ENCODE results near the gene SREBF1.

The SREBF1 gene

DNA sequence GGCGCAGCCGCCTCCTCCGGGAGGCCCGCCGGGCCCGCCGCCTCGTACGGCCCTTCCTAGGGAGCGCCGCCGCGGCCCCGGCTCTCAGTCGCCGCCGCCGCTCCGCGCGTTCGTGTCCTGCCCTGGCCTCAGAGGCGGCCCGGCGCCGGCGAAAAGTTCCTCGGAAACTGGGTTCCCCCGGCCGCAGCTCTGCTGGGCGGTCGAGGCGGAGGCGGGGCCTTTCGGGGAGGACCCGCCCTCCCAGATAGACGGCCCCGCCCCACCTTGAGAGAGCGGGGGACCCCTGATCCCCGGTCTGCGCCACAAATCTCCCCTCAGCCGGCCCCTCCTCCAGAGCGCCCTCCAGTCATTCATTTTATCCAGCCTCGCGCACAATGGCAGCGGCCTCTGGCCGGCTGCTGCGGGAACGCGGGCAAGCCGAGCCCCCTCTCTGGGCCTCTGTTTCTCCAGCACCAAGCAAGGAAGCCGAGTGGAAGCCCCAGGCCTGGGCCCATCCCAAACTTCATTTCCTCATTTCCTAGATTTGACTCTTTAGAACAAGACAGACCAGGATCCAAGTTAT, at the start of gene SREBF1:
TSS of gene SREBF1 (minus strand) at position 169 of the 562 bp plus-strand sequence. CDS start 169 bp downstream, outside the sequence.
- peak in 28 of 56 donors; percentile 28 to 74 (median 54) for DNase-seq

DNA sequence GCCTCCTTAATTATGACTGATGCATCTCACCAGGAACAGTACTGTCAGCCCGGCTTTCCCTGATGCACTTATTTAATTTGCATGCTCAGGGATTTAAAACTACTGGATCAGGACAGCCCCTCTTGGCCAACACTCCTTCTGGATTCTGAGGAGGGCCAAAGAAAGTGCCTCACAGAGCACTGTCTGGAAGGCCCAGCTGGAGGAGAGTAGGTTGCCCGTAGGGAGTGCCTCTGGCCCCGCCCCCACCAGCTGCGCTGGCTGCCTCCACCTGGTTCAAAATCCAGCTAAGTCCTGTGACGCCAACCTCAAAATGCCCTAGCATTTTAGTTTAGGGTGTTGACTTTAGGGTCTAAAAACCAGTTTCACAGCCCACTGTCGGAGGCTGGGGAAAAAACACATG, 49.4 kb upstream of the SREBF1 start:
- DNase-seq = no peak

DNA sequence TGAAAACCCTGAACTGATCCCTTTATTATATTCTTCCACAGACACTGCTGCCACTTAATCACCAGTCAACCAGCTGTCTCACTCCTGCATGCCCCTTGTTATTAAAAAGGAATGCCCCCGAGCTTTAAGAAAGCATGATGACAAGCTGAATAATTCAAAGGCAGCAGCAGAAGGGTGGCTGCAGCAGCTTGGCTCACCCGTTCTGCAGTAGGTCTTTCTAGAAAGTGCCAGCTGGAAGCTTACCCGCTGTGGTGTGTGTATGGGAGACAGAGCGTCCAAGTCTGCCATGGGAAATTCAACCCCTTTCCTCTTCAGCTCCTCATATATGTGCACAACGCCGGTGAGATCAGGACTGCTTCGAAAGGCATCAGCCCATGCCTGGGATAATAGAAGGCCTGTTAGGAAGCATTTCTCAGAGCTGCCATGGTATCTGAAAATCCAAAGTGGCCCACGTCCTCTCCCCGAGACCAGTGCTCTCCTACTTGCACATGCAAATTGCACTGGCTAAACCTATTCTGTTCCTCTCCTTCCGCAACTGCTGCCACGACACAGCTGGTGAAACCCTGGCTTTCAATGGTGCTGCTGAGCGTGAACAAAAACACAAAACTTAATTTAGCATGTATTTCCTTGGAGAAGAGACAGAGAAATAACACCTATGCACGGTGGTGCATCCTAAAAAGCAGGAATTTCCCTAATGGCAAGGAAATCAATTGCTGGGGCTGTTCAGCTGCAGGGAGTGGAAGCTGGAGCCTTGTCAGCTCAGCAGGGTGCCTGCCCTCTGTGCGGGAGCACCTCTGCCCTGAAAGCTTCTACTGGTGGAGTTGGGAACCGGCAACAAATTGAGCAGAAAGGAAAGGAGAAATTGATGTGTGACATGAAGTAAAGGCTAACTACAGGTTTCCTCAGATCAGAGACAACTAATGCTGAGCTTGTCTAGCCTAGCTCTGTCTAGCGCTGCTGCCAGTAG, 47.9 kb upstream of the SREBF1 start:
- DNase-seq = peak in 13 of 56 donors; percentile 14 to 51 (median 28)

DNA sequence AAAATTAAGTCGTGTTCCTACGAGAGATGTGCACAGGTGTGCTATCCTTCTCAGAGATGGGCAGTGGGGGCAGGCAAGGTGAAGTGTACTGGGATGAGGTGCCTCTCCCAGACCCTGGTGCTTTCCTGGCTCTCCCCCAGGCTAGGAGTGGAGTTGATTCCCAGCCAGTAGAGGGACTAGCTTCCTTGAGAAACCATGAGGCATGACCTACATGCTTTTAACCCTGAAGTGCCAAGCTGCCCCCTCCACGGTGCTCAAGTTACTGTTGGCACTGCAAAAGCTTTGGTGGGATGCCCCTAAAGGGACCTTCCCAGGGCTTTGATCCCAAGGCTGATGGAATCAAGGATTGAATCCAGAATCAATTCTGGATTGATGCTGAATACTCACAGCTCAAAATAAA, 47.0 kb upstream of the SREBF1 start:
- DNase-seq = no peak

DNA sequence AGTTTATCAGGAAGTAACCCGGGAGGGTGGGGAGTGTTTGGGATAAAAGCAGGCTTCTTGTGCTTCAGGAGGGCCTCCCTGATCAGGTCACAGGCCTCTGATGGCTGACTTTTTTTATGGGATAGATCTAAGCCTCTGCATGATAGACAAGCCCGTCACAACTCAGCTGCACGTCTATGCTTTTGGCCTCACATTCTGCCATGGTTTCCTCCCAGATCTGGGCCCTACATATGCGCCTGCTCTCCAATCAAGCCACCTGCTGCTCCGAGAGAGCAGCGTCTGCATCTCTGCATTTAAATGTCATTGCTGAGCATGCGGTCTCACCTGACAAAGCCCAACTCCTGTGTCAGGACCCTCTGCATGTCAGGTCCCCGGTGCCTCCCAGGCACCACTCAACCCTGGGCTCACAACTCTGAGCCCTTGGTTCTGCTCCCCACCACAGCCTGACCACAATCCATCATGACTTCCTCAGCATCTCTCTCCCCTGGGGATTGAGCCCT, 45.3 kb upstream of the SREBF1 start:
- no peak for DNase-seq

DNA sequence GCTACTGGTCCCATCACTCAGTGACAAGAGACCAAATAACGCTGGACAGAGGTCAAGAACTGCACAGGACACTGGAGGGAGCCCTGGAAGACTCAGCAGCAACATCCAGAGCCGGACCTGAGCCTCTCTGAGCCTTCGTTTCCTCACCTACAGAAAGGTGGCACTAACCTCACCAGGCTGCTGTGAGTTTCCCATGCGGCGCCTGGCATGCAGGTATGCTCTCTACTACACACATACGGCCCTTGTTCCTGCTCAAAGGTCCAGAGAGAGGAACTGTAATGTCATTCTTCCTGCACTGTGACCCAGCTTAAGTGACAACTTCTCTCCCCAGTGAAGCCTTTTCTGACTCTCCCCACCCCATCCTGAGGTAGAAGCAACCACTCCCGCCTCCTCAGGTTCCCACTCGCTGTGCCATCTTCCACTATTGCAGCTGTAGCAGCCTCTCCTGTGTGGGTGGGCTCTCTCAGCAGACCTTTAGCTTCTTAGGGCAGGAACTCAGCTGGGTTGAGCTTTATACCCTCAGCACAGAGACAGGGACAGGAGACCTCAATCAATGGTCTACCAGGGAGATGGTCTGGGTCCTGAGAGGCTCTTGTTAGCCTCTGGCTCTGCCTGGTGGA, 43.9 kb upstream of the SREBF1 start:
- DNase-seq = no peak

DNA sequence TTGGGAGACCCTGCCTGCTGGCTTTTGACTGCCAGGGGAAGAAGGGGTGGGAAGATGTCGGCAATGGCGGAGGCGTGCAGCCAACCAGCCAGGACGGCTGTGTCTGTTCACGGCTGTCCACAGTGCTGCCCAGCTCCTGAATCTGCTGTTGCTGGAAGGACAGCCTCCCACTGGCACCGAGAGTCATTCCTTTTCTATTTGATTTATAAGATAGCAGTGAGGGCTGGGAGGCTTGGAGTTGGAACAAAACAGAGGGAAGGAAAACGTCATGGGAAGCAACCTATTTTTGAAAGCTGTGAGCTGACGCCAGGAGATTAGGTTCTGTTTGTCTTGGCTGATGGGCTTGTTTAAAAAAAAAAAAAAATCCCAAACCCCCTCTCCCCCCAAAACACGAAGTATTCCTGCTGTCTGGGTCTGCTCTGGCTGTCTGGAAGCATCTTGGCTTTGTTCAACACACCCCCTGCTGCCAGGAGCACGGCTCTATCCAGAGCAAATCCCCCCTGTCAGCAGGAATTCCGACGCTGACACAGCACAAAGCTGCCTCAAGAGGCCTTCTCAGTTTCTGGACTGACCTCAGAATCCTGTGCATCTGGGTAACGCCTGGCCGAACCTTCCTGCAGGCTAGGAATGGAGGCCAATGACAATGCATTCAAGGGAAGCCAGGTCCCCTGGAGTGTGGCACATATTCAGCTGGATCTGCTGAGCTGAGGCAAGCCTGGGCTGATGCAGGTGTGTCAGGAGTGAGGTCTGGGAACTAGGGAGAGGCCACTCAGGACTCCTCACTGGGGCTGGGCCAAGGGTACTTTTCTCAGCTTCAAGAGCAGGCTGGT, 41.0 kb upstream of the SREBF1 start:
- peak in 22 of 56 donors; percentile 12 to 51 (median 34) for DNase-seq

DNA sequence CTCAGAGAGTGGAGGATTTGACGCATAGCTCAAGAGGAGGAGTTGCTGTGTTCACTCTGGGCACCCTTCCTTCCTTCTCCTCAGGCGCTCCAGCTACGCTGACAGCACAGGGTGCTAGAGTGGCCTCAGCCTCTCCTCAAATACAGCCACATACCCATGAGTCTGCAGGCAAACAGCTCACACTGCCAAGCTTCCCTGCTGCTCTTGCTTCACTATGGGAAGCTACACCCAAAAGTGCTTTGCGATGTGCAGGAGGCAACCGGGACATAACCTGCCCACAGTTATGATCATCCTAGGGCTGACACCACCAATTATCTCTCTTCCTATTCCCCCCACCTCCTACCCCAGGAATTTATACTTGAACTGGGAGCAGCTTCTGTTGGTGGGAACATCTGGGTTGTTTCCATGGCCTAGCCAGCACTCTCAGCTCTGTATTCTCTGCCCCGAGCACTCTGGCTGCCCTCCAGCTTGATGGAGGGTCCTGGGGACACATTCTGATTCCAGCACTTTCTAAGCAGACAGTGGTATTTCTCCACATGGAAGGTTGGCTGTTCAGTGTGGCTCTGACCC, 40.3 kb upstream of the SREBF1 start:
- no peak for DNase-seq

DNA sequence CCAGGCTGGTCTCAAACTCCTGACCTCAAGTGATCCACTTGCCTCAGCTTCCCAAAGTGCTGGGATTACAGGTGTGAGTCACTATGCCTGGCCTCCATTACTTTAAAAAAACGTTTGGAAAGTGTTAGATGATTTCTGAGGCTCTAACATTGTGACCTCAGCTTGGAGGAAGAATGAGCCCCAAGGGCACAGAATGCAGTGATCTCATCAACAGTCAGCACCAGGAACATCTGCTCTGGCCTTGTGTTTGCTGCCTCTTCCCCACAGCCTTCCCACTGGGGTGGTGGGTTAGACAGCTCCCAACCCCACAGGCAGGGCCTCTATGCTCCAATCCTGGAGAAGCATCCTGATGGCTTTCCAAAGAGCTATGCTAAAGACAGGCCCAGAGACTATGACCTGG, 37.7 kb upstream of the SREBF1 start:
- DNase-seq = no peak

DNA sequence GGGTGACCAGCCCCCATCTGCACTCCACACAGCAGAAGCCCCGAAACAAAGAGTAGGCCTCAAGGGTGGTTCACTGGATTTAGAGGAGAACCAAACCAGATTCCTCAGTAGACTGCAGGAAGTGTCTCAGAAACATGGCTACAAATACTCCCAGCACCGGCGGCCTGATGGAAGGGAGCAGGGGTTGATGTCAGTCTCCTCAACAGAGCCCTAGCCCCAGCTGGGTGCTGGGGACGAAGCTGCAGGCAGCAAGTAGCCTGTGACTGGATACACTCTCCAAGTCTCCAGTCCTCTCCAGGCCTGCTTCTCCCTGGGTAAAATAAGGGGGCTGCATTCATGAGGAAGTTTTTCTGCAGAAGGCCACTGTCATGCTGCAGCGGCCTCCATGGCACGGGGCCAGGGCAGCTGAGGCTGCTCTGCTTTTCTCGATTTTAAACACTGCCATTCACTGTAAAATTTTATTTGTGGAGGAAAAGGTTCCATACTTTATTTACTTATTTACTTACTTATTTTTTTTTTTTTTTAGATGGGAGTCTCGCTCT, 36.7 kb upstream of the SREBF1 start:
- DNase-seq = peak in 12 of 56 donors; percentile 17 to 58 (median 26)

DNA sequence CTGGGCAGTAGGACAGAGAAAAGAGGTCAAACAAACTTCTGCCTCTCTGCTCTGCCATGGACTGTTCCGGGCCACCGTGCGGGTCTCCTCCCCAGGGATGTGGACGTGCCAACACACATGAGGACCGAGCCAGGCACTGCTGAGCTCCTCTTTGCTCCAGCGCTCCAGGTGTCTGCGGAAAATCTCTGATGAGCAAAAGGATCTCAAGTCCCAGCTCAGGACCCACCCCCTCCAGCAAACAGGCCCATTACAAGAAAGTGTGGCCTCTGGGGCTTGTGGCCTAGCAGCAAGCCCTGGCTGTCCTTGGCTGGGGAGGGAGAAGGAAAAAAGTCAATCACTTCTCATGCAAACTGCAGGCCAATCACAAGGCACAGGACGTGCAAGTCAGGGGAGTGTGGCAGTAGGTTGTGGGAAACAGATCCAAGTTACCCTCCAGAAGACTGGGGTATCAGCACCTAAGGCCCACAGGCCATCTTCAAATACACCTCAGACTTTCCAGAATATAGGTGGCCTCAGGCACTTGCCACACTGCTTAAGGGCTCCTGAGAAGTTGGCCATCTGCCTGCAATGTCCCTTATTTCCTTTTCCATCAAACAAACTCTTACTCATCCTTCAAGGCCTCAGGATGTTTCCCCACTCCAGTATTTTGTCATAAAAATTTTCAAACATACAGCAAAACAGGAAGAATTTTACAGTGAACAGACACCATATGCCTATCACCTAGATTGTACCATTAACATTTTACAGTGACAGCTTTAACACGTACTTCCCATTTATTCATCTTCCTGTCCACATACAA, 36.0 kb upstream of the SREBF1 start:
- DNase-seq = no peak

DNA sequence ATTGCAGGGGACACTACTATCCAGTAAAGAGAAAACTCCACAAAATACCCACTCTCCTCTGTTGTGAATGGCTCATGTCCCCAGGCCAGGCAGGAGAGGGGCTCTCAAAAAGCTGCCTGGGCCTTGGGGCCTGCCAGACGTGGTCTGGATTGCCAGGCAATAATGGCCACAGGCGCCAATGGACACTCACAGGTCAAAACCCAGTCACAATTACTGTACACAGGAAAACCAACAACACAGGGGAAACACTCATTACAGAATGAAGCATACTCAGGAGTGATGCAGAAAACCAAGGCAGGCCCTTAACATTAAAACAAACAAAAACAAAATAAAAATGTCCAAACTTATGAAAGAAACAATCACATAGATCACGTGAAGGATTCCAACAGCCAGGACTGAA, 35.1 kb upstream of the SREBF1 start:
- DNase-seq = no peak

DNA sequence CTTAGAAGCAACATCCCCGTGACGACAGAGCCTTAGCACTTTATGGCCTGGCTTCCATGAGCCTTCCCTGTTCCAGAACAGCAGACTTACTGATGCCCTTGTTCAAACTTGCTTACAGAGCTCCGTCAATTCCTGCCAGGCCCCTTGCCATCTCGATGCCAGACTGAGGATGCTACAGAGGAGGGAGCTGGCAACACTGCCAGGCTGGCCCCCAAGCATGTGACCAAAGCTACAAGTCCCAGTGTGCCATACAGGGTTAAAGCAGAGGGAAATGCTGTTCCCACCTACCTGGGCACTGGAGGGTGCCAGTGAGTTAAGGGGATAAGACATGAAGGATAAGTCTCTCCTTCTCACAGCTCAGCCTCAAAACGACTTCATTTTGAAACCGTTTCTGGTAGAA, 33.5 kb upstream of the SREBF1 start:
- no peak for DNase-seq

DNA sequence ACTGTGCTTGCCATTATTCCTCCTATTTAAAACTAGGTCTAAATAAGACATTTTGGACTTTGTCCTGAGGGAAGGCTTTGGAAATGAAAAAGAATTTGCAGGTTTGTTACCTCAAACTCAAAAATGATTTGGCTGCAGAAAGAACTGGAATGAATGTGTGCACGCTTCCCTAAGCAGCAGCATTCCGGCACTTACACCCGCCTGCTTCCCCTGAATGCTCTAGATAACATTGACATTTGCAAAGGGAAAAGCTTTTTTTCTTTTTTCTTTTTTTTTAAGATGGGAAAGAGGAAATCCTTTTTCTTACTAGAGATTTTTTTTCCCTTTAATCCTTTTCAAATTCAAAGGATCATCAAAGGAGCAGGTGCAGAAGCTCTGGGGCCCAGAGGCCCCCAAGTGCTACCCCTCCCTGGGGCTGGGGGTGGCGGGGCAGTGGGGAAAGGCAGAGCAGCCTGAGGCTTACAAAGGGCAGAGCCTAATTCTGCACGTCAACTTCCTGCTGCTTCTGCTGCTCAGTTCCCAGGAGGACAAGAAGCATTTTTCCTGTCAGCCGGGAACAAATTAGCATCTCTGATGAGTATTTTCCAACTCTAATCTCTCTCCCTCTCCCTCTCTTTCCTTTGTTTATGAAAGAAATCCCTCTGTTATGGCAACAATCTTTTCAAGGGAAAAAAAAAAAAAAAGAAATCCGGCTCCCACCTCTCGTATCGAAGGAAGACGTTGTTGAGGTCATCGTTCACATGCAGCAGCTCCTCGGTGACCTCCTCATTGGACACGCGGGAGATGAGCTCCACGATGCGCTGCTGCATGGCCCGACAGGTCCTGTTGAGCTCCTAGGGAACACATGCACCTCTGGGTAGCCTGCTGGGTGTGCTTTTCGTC, 32.1 kb upstream of the SREBF1 start:
- no peak for DNase-seq

DNA sequence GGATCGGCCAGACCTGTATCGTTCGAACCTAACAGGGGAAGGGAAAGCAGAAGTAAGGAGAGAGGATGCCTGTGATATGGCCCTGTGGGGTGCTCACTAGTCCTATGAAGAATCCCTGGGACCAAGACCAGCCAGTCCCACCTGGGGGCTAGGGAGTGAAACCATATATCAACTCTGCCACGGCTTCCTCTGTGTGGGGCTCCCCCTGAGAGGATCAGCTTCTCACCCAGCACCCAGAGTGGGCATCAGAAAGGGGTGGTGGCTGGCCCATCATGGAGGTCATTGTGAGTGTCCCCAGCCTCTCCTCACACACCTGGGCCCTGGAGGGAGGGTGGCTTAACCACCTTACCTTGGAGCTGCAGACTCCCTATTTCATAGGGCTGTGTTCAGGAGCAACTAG, 30.1 kb upstream of the SREBF1 start:
- no peak for DNase-seq

DNA sequence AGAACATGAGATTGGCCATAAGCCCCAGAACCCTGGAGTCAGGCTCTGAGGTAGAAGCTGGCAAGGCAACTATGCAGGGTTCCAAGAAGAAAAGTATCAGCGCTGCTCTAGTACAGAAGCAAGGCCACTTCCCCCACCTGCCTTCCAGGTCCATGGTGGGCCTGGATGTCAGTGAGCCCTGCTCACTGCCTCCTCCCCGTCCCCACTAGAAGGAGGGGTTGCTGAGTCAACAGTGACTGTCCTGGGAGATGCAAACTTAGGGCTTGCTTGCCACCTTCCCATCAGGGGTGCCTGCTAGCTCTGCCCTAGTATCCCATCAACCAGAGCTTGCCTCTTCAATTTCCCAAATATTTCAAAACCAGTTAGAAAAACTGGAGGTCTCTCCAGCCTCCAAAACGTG, 29.6 kb upstream of the SREBF1 start:
- DNase-seq = no peak

DNA sequence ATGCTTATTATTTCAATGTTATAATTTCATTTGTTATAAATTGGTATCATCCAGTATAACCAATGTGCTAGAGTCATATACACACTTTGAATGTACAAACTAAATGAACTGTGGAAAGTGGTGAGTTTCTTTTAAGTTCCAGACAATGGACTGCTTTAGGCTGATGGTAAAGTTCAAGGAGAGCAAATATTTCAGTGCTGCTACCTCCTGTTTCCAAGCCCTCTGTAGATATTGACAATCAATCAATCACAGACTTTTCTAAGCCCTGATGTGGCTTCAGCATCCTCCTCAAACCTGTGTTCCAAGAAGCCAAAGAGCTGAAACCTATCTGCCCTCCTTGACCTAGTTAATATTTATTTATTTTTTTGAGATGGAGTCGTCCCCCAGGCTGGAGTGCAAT, 28.2 kb upstream of the SREBF1 start:
- DNase-seq = no peak

DNA sequence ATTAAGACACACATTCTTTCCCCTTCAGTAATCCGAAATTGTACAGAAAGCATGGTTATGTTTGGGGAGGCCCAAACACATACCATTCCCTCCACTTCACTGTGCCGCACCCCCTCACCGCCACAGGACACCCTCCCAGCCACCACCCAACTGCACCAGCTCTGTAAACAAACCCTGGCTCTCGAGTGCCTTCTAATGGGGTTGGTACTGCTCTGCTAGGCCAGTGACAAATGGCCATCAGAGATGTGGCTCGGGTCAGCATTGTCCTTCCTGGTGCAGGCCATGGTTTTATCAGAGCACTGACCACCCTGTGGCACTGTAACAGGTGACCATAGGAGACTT, 24.0 kb upstream of the SREBF1 start:
- no peak for DNase-seq

Data from amygdala (tissue), 56 donors.